RWPE2 (cell line): ENCODE measurements around the gene ZNF175.

Experiments used
- ATAC-seq: fragments of 200-7000 bp; cut with Tn5 transposase; 3 replicates; pipeline ENCODE4 v1.9.1; 2021; ENCODE audit warnings: low read depth
- DNase-seq: peaks from one replicate; pipeline ENCODE4 v3.0.0-alpha.2; 2020; ENCODE audit warnings: low spot score
- H3K27ac ChIP-seq: fragments of 450-650 bp; 2 replicates; pipeline ENCODE4 v1.5.1; 2017; ENCODE audit warnings: mild to moderate bottlenecking; ENCODE audit not compliant: poor library complexity, severe bottlenecking
- H3K27me3 ChIP-seq: fragments of 250-450 bp; sonication (Bioruptor Pico); 2 replicates; pipeline ENCODE4 v1.5.1; 2021; ENCODE audit warnings: mild to moderate bottlenecking, moderate library complexity; ENCODE audit not compliant: insufficient read depth, poor library complexity, severe bottlenecking
- H3K36me3 ChIP-seq: fragments of 250-450 bp; sonication (Bioruptor Pico); 2 replicates; pipeline ENCODE4 v1.5.1; 2020; ENCODE audit warnings: low read depth, mild to moderate bottlenecking, moderate library complexity
- H3K4me1 ChIP-seq: fragments of 250-450 bp; sonication (Bioruptor Pico); 2 replicates; pipeline ENCODE4 v1.5.1; 2021; ENCODE audit warnings: mild to moderate bottlenecking, moderate library complexity; ENCODE audit not compliant: insufficient read depth, poor library complexity, severe bottlenecking
- H3K4me3 ChIP-seq: fragments of 250-450 bp; sonication (Bioruptor Pico); 2 replicates; pipeline ENCODE4 v1.5.1; 2021; ENCODE audit warnings: mild to moderate bottlenecking, moderate library complexity; ENCODE audit not compliant: severe bottlenecking
- H3K9me3 ChIP-seq: fragments of 250-450 bp; sonication (Bioruptor Pico); 2 replicates; pipeline ENCODE4 v1.5.1; 2021; ENCODE audit warnings: mild to moderate bottlenecking, moderate library complexity; ENCODE audit not compliant: severe bottlenecking
- CTCF ChIP-seq: fragments of 450-650 bp; IDR thresholded peaks from one replicate; pipeline ENCODE4 v1.5.1; 2017; ENCODE audit warnings: mild to moderate bottlenecking, moderate library complexity; ENCODE audit not compliant: poor library complexity, severe bottlenecking

ZNF175 gene

DNA sequence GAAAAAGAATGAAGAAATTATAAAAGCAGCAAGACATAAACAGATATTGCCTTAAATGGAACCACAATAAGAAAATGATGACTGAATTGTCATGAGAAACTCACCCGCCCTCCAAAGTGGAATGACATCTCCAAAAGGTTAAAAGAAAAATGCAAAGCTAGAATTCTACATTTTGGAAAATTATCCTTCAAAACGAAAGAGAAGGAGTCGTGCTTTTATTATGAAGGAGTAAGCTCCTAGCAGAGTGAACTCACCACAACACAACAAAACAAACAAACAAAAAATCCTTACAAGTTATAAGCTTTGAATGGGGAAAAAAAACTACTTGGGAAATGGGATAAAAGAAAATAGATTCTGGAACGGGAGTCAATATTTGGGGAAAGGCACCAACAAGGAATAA lies 68.8 kb downstream of the ZNF175 start:
- no peak overlapping the region for H3K27ac ChIP-seq
- TF ChIP-seq CTCF, result no peak
- no peaks in the 10 kb centered on the region for H3K9me3 ChIP-seq
- no peak for ATAC-seq
- no peak overlapping the region for H3K4me3 ChIP-seq
- DNase-seq, result no peak
- H3K4me1 ChIP-seq, result no peaks in the 10 kb centered on the region
- peaks cover 30% of the 10 kb centered on the region for H3K27me3 ChIP-seq
- H3K36me3 ChIP-seq, result no peaks in the 10 kb centered on the region

GRCh38 chr19:51640386-51640785 lies 69.3 kb downstream of the ZNF175 start:
- Histone ChIP-seq H3K36me3 (no peaks in the 10 kb centered on the region), H3K4me3 (no peak overlapping the region)

GRCh38 chr19:51641648-51642047 lies 70.6 kb downstream of the ZNF175 start:
- H3K4me1 ChIP-seq, result no peaks in the 10 kb centered on the region
- H3K27ac ChIP-seq, result no peak overlapping the region
- H3K9me3 ChIP-seq, result no peaks in the 10 kb centered on the region
- peaks cover 30% of the 10 kb centered on the region for H3K27me3 ChIP-seq
- ATAC-seq, result no peak
- no peak for TF ChIP-seq CTCF
- DNase-seq, result no peak
- no peaks in the 10 kb centered on the region for H3K36me3 ChIP-seq
- no peak overlapping the region for H3K4me3 ChIP-seq

More at GRCh38 chr19:51640386-51640785, 69.3 kb downstream of the ZNF175 start:
- Histone ChIP-seq H3K4me1 (no peaks in the 10 kb centered on the region), H3K9me3 (no peaks in the 10 kb centered on the region), H3K27me3 (peaks cover 30% of the 10 kb centered on the region), H3K27ac (no peak overlapping the region)
- DNase-seq (no peak), ATAC-seq (no peak)
- TF ChIP-seq CTCF, result no peak
